Ureter (tissue), 1 donor: ENCODE results near the gene ALG12. TPM values are rescaled to one million over a fixed set of nuclear protein-coding genes. Genes with fewer than 3 reads are reported as not detected.

ENCODE experiments used
- DNase-seq: peaks from one replicate; pipeline ENCODE4 v3.0.0-alpha.2; 2020; ENCODE audit warnings: low spot score
- total RNA-seq: library from RNA; stranded (reverse); gene quantifications from one replicate; pipeline ENCODE4 v1.2.4, GENCODE V29; 2023
- donor health status: DM: yes; HTN: yes; CAD: no.

ALG12 gene
- total RNA-seq = 20.5 TPM

DNA sequence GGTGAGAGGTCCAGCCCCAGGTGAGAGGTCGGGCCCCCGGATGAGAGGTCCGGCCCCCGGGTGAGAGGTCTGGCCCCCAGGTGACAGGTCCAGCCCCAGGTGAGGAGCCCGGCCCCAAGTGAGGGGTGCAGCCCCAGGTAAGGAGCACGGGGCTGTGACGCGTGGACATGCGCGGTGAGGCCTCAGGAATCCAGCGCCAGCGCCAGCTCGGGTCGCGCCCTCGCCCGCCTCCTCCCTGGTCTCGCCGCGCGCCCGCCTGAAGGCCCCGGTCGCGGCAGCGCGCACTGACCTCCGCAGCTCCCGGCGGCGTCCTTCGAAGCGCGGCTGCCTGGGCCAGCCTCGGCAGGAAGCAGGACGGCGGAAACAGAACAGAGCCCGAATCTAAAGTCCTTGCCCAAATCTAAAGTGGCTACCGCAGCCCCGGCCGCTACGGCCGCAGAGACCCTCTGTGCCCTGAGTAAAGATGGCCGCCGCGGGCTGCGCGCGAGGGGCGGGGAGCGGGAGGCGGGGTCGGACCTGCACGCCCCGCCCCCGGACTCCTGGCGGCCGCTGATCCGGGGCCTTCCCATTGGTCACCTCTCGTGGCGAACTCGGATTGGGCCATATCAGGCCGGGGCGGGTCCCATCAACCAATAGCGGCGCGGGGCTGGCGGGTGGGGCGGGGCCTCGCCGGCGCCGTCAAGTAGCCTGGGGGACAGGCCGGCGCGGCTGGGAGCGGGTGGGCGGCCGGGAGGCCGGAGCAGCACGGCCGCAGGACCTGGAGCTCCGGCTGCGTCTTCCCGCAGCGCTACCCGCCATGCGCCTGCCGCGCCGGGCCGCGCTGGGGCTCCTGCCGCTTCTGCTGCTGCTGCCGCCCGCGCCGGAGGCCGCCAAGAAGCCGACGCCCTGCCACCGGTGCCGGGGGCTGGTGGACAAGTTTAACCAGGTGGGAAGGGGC is at the start of gene ALG12, which contains the start of gene CRELD2:
TSS of gene ALG12 (minus strand) at position 465 of the 937 bp plus-strand sequence. CDS start 4,673 bp downstream, outside the sequence.
TSS of gene CRELD2 (plus strand) at position 661 of the 937 bp plus-strand sequence. CDS start at position 797, 136 bp downstream.
- peak; percentile 98 for DNase-seq

GRCh38 chr22:49967706-49968208 is 49.5 kb upstream of the ALG12 start:
- DNase-seq = peak; percentile 58

- DNase-seq = peak; percentile 70
Measured at GRCh38 chr22:49966774-49967705, 48.8 kb upstream of the ALG12 start.

- DNase-seq = no peak
Measured at GRCh38 chr22:49966041-49966773, 48.0 kb upstream of the ALG12 start.

GRCh38 chr22:49965091-49966040 is 47.1 kb upstream of the ALG12 start:
- peak; percentile 55 for DNase-seq

DNA sequence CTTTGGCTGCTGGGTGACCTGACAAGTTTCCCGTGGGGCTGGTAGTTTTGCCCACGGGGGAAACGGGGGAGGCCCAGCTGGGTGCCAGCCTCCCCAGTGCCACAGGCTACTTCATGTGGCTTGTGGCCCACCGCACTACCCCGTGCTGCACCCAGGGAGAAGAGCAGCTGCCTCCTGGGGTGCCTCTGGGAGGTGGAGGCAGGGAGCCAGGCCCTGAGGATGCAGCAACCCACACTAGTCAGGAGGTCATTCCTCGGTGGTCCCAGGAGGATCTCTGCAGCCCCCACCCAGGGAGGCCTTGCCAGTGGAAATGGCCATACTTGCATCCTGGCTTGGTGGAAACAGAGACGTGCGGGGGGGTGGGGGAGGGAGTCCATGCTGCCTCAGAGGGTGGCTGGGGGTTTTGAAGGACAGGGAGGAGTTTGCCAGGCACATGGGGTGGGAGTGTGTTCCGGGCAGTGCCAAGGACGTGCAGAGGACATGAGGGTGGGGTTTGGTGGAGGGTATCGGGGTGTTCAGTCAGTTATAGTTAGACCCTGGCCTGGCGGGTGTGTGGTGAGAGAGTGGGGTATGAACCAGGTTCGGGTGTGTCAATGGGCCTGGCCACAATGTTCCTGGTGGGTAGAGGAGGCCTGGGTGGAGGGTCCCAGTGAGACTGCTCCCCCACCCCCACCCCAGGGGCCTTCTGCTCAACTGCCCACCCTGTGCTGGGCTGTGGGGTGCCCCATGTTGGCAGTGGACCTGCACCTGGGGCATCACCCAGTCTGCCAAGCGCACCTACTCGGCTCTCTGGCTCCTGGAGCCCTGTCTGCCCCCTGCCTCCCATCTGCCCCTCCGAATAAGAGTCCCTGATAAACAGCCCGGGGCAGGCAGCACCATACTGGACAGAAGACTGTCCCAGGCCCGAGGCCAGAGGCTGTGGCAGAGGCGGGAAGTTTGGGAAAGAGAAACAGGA is 46.2 kb upstream of the ALG12 start:
- peak; percentile 44 for DNase-seq

GRCh38 chr22:49963647-49964026 is 45.4 kb upstream of the ALG12 start:
- DNase-seq = no peak

- DNase-seq = peak; percentile 62
Measured at GRCh38 chr22:49962751-49963646, 44.8 kb upstream of the ALG12 start.

- peak; percentile 93 for DNase-seq
Measured at GRCh38 chr22:49962012-49962750, 43.9 kb upstream of the ALG12 start.

GRCh38 chr22:49961601-49962011 is 43.4 kb upstream of the ALG12 start:
- peak; percentile 63 for DNase-seq

DNA sequence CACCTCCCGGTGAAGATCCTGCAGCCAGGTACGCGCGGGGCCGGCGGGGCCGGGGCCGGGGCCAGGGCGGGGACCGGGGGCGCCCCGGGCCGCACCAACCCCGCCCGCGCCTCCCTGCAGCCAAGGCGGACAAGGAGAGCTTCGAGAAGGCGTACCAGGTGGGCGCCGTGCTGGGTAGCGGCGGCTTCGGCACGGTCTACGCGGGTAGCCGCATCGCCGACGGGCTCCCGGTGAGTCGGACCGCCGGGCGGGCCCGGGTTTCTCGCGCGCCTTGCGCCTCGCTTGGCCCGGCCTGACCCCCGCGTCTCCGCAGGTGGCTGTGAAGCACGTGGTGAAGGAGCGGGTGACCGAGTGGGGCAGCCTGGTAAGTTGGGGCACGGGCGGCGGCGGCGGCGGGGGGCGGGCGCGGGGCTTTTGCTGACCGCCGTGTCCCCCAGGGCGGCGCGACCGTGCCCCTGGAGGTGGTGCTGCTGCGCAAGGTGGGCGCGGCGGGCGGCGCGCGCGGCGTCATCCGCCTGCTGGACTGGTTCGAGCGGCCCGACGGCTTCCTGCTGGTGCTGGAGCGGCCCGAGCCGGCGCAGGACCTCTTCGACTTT is 42.9 kb upstream of the ALG12 start:
- DNase-seq = no peak

DNA sequence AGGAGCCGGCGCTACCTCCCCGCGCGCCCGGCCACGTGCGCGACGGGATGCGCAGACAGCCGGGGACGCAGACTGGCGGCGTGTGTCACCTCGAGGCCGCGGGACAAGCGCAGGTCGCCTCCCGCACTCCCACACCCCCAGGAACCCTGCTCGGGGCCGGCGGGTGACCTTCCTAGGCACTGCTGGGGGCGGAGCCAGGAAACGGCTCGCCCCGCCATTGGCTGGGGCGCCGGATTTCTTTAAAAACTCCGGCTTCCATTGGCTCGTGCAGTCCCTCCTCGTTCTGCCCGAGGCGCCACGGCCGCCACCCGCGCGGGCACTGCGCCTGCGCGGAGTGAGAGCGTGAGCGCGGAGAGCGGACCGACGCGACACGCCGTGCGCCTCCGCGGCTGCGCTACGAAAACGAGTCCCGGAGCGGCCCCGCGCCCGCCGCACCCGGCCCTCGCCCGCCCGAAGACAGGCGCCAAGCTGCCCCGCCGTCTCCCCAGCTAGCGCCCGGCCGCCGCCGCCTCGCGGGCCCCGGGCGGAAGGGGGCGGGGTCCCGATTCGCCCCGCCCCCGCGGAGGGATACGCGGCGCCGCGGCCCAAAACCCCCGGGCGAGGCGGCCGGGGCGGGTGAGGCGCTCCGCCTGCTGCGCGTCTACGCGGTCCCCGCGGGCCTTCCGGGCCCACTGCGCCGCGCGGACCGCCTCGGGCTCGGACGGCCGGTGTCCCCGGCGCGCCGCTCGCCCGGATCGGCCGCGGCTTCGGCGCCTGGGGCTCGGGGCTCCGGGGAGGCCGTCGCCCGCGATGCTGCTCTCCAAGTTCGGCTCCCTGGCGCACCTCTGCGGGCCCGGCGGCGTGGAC is 42.1 kb upstream of the ALG12 start, which contains the start of gene PIM3:
TSS of gene PIM3 (plus strand) at position 614 of the 846 bp plus-strand sequence. CDS start at position 790, 176 bp downstream.
- DNase-seq = peak; percentile 95

DNA sequence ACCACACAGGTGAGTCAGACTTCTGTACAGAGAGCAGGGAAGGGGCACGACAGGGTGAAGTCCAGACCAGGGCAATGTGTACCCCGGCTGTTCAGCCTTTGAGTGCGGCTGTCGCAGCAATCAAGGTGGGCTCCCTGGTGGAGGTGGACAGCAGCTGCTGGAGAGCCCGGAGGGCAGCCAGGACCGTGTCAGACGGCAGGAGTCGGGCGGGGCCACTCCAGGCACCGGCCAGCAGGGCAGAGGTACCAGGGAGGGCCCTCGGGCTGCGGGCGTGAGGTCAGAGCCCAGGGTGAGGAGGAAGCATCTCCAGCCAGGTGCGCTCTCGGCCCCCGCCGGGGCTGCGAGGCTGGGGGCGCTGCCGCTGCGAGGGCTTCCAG is 41.5 kb upstream of the ALG12 start:
- no peak for DNase-seq

DNA sequence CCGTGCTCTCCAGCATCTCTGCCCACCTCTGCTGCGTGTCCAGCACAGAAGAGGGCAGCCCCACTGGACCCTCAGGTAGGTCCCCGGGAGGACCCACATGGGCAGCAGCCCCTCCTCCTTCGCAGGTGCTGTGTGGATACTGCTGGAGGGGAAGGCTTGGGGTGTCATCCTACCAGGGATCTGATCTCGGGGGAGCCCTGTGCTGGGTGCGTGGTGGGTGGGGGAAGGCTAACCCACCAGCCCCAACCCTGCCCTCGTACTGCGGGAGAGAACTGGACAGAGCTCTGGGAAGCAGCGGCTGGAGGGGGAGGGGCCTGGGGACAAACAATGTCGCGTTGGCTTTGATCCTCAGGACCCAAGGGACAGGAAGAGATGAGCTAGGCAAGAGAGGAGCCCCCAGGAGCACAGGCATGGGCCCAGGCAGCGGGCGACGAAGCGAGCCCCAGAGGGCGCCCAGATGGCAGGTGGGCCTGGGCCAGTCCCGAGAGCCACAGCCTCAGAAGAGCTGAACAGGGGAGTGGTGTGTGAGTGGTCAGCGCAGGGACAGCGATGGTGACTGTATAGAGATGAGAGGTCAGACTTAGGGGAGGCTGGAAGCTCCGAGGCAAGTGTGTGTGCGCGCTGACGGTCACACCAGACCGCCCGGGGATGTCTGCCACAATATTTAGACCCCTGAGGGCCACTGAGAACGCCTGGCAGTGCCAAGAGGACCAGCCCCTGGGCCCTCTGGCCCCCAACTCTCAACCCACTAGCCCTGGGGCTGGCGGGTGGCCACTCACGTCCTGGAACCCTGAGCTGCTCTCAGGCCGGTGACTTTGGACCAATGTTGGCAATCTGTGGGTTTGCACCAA is 40.9 kb upstream of the ALG12 start:
- DNase-seq = no peak
